ENCODE measurements around the gene ARL4C.

DNA sequence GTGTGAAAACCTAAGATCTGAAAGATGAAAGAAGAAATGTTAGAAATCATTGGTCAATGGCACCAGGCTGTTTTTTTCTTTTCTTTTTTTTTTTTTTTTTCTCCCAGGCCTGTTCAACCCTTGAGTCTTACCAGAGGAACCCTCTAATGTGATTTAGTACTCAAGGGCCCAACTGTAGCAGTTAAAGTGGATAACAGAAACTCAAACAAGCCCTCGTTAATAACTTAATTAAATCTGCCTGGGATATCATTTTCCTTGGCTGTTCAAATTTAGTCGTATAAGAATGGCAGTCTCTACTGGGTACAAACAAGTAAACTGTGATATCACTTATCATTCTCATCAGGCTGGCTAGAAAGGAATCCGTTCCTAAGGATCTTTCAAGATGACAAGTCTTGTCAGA is 16.5 kb downstream of the ARL4C start:
- TF ChIP-seq, protein P1, sequence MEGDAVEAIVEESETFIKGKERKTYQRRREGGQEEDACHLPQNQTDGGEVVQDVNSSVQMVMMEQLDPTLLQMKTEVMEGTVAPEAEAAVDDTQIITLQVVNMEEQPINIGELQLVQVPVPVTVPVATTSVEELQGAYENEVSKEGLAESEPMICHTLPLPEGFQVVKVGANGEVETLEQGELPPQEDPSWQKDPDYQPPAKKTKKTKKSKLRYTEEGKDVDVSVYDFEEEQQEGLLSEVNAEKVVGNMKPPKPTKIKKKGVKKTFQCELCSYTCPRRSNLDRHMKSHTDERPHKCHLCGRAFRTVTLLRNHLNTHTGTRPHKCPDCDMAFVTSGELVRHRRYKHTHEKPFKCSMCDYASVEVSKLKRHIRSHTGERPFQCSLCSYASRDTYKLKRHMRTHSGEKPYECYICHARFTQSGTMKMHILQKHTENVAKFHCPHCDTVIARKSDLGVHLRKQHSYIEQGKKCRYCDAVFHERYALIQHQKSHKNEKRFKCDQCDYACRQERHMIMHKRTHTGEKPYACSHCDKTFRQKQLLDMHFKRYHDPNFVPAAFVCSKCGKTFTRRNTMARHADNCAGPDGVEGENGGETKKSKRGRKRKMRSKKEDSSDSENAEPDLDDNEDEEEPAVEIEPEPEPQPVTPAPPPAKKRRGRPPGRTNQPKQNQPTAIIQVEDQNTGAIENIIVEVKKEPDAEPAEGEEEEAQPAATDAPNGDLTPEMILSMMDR (IDR thresholded peaks at IDR 0.05): no peak
- no peak for TF ChIP-seq POLR2A (IDR thresholded peaks at IDR 0.05)

All from testis (tissue), 2 donors.